HUDEP-2 (cell line): ENCODE measurements around the gene PAXX.

Experiments used
- DNase-seq, 76 experiments: peaks; one replicate each; lab custom pipeline; 2025; ENCODE audit not compliant: unreplicated experiment in 76 of 76; lab: John Stamatoyannopoulos, UW

The PAXX gene

DNA sequence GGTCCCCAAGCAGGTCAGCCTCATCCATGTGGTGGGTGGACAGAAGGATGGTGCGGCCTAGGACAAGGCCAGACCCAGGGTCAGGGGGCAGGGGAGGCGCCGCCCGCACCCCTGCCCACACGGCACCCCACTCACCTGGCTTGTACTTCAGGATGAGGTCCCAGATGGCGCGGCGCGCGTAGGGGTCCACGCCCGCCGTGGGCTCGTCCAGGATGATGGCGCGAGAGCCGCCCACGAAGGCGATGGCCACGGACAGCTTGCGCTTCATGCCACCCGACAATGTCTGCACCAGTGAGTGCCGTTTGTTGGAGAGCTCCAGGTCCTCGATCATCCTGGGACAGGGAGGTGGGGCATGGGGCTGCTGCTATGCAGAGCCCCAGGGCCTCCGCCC lies 23.3 kb downstream of the PAXX start:
- DNase-seq = no peak

DNA sequence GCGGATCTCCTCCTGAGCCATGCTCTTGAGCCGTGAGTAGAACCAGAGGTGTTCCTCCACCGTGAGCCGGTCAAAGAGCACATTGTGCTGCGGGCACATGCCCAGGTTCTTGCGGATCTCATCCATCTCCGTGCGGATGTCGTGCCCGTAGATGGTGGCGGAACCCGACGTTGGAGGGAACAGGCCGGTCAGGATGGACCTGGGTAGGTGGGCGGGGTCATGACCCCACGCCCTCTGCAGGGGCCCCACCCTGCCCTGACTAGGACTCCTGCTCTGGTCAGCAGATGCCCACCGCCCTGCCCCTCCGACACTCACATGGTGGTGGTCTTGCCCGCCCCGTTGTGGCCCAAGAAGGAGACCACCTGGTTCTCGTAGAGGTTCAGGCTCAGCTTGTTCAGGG lies 23.8 kb downstream of the PAXX start:
- DNase-seq = no peak

DNA sequence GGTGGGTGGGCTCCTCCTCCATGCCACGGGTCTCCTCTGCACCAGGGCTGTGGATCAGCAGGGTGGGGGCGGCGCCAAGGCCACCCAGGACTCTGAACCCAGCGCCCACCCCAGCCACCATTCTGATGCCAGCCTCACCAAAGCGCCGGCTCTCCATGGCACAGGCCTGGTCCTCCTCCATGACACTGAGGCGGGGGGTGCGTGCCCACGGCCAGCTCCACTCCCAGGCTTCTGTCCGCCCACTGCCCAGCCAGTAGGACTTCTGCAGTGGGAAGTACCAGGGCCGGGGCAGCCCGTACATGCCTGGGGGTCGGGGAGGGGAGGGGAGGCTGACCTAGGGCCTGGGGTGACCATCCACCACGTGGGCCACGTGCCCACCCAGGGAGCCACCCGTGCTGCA lies 24.2 kb downstream of the PAXX start:
- no peak for DNase-seq

DNA sequence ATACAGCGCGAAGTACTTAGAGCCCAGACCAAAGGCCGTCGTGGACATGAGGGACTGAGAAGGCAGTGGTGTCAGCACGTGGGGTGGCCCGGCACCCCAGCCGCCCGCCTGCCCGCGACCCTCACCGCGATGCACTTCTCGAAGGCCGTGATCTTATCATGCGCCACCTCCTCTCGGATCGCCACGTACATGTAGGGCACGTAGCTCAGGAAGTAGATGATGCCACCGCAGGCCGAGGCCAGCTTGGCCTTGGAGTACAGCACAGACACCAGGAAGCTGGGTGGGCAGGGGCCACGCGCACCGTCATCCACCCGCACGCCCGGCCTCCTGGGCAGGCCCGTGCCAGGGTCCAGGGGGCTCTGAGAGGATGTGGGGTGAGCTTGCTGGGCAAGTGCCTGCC lies 24.8 kb downstream of the PAXX start:
- no peak for DNase-seq

DNA sequence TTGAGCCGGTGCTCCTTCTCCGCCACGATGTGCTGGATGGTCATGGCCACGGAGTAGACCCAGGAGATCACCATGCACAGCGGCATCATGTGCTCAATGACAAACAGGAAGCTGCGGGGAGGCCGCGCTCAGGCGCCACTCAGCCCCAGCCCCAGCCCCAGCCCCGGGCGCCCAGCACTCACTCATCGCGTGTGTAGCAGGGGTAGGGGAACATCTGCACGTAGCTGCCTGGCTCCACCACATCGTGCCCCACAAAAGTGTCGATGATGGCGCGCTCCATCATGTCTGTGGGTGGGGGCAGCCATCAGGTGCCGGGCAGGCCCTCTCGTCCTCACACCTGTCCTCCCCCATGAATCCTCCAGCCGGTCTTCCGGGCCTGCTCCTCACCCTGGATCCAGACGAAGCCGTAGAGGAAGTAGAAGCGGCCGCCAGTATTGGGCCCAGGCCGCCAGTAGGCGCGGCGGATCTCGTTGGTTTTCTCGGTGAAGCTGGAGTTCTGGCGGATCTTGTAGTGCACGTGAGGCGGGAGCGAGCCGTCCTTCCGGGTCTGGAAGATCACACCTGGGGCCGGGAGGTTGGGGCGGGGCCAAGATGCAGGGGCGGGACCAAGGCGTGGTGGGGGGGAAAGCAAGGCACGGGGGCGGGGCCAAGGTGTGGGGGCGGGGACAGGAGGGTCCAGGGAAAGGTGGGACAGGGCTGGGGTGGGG lies 25.7 kb downstream of the PAXX start:
- DNase-seq = no peak

DNA sequence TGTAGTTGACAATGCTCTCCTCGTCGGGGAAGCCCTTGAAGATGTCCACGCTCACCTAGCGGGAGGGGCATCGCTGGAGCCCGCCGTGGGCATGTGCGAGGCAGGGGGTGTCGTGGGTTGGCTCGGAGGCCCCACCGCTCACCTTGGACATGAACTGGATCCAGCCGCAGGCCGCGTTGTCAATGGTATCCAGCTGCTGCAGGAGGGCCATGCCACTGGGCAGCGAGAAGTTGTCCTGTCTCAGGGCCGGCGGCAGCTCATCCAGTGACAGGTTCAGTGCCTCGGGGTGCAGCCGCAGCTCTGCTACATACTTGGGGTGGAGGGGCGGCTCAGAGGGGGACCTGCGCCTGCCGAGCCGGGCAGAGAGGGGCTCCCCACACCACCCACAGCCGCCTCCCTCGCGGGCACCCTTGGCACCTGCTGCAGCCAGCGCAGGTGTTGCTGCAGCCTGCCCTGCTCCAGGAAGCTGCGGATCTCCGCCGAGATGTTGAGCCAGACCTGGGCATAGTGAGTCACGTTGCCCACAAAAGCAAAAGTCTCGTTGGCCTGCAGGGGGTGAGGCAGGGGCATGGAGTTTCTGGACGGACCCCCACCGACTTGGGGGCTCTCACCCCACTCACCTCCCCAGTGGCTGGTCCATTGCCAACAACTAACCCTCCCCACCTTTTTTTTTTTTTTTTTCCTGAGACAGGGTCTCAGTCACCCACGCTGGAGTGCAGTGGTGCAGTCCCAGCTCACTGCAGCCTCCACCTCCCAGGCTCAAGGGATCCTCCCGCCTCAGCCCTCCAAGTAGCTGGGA lies 26.7 kb downstream of the PAXX start:
- no peak for DNase-seq

DNA sequence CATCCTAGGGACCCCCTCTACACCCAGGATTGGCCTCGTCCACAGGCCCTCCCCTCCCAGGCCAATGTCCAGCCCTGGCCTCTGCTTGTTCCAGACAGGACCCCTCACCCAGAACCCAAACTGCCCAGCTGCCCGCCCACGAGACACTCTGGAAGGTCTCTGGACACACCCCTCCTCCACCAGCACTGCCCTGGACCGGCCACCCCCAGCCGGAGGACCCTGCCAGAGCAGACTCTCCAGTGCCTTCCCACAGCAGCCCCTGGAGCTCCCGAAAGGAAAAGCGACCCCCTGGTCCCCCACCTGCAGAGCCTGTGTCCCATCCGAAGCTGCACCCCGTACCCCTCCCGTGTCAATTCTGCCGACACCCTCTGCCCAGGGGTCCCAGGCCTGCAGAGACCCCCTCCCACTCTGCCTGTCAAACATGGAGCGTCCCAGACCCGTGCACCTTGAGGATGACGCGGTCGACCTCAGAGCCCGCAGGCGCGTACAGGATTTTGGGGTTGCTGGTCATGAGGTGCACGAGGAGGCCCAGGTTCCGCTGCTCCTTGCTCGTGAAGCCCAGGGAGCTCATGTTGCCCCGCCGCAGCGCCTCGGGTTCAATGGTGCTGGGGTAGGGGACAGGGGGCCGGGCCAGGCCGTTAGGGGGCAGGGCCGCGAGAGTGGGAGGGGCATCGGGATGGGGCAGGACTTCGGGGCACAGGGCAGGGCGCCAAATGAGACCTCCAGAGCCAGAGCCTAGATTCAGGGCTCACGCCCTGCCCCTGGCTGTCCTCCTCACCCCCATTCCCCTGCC lies 27.9 kb downstream of the PAXX start:
- no peak for DNase-seq

DNA sequence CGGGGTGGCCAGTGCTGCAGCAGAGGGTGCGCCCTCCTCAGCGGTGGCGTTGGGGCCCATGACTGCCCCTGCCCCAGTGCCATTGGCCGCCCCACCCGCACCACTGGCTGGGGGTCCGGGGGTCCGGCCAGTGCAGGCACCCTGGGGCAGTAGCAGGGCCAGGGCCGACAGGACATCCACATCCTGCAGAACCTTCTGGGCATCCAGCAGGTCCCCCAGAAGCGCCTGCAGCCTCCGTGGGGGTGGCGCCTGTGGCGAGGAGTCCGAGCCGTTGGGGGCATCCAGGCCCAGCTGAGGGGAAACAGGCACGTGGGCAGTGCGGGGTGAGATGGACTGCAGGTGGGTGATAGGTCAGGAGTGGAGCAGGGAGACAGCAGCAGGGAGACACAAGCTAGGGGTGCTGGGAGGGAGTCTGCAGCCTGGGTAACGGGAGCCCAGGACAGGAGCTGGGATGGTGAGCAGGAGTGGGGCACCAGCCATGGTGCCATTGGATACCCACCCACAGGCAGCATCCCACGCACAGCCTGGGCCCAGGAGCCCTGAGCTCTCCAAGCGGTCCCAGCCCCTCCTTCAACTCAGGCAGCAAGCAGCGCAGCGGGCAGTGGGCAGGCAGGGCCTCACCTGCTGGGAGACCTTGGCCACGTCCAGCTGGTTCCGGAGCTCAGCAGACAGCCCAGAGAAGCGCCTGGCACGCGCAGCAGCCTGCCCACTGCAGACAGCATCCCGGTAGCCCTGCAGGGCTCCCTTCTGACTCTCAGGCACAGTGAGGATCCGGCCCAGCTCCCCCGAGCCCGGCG lies 28.7 kb downstream of the PAXX start:
- DNase-seq = no peak

DNA sequence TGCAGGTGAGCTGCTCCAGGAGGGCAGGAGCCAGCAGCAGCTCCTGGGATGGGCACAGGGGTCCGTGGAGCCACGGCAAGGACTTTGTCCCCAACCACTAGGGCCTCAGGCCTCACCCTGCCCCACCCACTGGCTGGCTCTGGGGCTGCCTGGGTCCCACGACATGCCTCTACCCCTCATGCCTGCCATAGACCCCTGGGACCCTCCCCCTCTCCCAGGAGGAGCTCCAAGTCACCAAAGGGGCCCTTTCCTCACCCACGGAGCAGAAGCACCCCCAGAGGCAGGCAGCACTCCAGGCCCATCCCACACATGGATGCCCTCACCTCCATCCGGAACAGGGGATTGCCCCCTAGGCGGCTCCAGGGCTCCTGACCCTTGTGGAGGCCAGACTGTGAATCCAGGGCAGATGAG lies 29.4 kb downstream of the PAXX start:
- no peak for DNase-seq

DNA sequence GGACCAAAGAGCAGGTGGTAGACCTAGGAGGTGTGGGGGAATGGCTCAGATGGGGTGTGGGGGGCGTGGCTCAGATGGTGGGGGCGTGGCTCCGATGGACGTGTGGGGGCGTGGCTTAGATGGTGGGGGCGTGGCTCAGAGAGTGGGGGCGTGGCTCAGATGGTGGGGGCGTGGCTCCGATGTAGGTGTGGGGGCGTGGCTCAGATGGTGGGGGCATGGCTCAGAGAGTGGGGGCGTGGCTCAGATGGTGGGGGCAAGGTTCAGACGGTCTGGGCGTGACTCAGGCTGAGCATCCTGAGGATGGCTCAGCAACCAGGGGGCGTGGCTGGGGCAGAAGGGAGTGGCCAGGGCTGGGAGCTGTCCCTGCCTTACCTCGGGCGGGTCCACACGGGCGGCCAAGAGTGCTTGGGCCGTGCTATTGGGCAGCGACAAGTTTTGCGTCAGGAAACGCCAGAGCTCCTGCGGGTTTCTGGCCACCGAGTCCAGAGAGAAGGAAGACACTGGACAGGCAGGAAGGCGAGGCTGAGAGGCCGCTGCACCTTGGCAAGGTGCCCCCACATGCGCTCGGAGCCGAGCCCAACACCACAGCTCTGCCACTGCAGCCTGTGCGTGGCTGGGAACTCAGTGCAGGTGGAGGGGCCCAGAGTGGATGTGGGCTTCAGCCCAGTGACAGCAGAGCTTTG lies 29.9 kb downstream of the PAXX start:
- peak in 72 of 76 experiments; percentile 28 to 93 (median 80) for DNase-seq

DNA sequence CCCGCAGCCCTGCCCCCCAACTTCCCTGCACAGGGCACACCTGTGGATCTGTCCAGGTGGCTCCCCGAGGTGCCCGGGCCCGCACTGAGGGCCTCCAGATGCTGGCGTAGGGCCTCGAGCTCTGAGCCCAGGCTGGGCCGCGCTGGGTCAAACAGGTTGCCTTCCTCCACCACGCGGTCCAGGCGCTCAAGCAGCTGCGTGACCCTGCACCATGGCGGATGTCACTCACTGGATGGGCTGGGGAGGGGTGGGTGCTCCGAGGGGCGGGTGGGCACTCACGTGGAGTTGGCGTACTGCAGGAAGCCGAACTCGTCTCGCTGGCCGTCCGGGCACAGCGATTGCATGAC lies 30.4 kb downstream of the PAXX start:
- no peak for DNase-seq

DNA sequence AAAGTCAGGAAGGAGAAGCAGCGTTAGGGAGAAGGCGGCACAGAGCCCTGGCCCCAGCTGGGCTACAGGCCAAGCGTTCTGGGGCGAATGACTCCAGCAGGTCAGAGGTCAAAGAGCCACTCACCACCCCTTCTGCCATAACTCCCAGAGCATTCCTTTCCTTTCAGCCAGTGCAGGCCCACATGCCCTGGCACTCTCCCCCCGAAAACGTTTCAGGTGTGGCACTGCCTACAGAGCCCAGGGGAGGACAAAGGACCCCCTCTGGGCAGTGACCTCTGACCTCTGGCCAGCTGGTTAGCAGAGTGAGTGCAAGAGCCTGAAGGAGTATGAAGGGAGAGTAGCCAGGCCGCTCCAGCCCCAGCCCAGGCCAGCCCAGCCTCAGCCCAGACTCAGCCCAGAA lies 30.9 kb downstream of the PAXX start:
- no peak for DNase-seq

DNA sequence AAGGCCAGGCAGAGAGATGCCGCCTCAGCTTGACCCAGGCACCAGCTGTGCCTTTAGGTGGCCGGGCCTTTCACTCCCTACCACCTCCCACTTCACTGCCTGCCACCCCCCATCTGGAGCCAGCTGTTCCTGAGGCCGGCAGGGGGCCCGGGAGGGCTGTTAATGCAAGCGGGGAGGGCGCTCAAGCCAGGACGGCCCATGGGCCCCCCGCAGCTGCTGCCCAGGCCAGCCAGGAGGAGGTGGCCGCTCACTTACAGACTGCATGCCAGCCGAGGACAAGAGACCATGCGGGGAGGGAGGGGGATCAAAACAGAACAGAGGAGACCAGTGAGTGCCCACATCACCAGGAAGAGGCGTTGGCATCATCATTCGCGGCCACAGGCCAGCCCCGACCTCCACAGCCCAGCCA lies 31.4 kb downstream of the PAXX start:
- no peak for DNase-seq

DNA sequence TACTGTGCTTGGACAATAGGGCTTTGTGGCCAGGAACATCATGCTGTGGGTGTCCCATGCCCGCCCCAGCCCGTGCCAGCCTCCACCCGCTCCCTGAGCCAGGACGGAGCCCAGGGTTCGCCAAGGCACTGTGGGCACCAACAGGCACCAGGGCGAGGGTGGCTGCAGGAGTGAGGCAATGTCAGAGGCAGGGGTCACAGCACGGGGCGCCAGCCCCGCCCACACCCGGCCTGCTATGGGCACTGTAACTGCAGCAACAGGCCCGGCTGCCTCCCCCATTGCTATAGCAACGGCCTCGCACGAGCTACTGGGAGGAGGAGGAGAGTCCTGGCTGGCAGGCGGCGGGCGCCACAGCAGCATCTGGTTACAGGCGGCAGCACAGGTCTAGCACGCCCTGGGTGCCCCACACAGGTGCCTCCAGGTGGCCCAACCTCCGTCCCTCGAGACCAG lies 33.3 kb downstream of the PAXX start:
- no peak for DNase-seq

DNA sequence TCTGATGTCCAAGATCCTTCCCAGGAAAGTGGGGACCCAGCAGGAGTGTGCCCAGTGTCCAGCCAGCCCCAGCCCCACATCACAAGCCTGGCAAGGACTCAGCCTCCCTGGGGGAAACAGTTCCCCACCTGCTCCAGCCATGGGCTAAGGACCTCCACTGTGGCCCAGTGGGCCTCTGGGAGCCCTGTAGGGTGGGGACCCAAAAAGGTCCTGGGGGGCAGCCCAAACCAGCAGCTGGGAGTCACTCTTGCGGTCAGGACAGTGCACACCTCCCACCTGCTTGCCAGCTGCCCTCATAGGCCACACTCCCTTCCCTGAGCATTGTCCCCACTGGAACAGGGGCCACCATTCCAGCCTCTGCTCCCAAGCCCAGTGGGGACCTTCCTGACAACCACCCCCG lies 34.2 kb downstream of the PAXX start:
- no peak for DNase-seq

DNA sequence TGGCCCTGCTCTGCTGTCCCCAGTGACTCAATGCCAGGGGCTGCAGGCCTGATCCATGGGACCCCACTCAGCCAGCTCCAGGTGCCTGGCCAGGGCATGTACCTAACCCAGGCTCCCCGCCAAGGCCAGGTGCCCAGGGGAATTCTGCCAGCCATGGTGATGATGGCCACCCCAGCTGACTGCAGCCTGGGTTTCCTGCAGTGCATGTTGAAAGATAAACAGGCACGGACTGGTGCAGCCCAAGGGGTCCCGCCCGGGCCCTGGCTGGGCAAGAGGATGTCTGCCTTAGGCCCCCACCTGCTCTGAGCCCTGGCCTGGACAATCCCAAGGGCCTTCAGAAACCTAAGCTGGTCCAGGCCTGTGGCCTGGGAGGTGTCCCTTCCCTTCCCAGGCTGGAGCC lies 34.6 kb downstream of the PAXX start:
- DNase-seq = no peak

DNA sequence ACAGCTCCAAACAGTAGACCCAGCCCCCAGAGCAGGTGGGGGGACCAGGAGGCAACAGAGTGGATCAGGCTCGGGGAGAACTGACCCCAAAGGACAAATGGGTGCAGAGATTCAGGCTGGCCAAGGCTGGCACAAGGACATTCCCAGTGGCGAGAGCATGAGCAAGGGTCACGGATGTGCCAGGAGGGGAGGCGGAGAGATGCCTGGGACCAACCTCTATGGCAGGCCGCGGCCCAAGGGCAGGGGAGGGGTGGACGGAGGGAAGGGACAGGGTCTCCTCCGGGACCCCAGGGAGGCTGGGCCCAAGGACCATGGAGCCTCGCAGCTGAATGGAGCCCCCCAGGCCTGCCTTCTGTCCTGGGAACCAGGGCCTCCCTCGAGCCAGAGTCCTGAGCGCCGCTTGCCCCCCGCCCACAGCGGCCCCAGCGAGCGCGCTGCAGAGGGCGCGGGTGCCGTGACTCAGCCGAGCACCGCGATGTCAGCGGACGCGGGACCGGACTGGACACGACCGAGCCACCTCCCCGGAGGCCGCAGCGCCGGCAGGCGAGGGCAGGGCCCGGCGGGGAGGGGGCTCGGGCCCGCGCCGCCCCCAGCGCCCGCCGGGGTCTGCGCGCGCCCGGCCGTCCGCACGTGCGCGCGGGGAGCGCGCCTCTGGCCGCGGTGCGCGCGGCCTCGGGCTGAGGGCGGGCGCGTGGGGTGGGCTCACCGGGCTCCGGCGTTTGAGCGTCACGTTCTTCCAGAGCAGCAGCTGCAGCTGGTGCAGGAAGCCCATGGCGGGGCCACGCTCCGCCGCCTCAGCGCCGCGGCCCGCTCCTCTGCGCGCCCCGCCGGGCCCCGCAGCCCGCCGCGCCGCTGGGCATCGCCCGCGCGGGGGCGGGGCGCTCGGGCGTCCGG lies 35.4 kb downstream of the PAXX start, which contains the start of gene ABCA2:
Gene ABCA2 (minus strand): TSS at position 869 of the 894 bp plus-strand sequence. CDS start 97 bp downstream, at position 772.
- no peak for DNase-seq

DNA sequence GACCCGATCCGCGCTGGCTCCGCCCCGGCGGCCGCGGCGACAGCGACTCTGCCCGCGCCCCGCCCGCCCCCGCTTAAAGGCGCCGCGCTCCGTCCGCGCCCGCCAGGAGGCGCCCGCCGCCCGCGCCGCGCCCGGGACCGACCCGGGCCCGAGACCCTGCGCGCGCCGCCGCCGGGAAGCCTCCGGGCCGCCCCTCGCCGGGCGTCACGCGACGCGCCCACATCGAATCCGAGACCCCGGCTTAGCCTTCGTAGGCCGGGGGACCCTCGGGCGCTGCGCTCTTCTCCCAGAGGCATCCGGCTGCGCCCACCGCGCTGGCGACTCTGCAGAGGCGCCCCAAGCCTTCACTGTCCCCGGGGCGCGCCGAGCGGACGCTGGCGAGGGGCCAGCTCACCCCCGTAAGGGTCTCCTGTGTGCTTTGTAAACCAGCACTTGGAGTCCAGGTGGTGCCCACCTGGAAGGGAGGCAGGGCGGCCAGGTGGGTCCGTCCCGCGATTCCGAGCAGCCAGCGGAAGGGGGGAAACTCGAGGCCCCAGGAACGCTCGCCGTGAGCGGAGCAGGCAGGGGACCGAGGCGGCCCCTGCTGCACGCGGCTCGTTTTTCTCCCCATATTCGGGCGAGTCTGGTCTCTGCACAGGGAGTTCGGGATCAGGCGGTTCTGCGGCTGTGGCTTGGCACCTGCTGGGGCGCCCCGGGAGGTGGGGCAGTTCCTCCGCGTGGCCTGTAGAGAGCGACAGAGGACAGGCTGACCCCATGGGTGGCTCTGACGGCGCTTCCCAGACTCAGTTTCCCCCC lies 36.2 kb downstream of the PAXX start:
- peak in 57 of 76 experiments; percentile 6 to 66 (median 42) for DNase-seq
